Fibroblast of lung (primary cell): ENCODE results near the gene TCF4. TPM values are rescaled to one million over a fixed set of nuclear protein-coding genes. Genes with fewer than 3 reads are reported as not detected.

Experiments used
- DNase-seq, 2 donors: peaks; one replicate each; pipeline versions ENCODE4 v3.0.0 to v3.0.0-alpha.2; 2010; ENCODE audit warnings: low read depth in 2 of 2
- H2AFZ ChIP-seq: 2 replicates; pipeline ENCODE4 v1.5.1; 2012; ENCODE audit warnings: low read length, control low read depth, inconsistent platforms
- H3K27ac ChIP-seq: 2 replicates; pipeline ENCODE4 v1.5.1; 2011; ENCODE audit warnings: low read length, control low read depth; ENCODE audit not compliant: insufficient read depth
- H3K27me3 ChIP-seq: 2 replicates; pipeline ENCODE4 v1.5.1; 2011; ENCODE audit warnings: mild to moderate bottlenecking, low read length; ENCODE audit not compliant: control insufficient read depth, insufficient read depth
- H3K36me3 ChIP-seq: 2 replicates; pipeline ENCODE4 v1.5.1; 2011; ENCODE audit warnings: low read length; ENCODE audit not compliant: control insufficient read depth, insufficient read depth
- H3K4me1 ChIP-seq: 2 replicates; pipeline ENCODE4 v1.5.1; 2011; ENCODE audit warnings: low read length; ENCODE audit not compliant: control insufficient read depth, insufficient read depth; ENCODE audit errors: extremely low read depth
- H3K4me2 ChIP-seq: 2 replicates; pipeline ENCODE4 v1.5.1; 2011; ENCODE audit warnings: low read length, control low read depth; ENCODE audit not compliant: insufficient read depth; ENCODE audit errors: extremely low read depth
- H3K4me3 ChIP-seq, 4 experiments: fragments of 200-600 bp in 1 of 4; sonication (generic) in 1 of 4; replicated peaks in 1 of 4; 2 replicates each; pipeline ENCODE4 v1.5.1; 2011 to 2016; ENCODE audit warnings: low read length in 4 of 4, low read depth in 3 of 4, mild to moderate bottlenecking in 3 of 4, control low read depth in 2 of 4, inconsistent platforms in 1 of 4, mixed read lengths in 1 of 4; ENCODE audit not compliant: insufficient read depth in 1 of 4; ENCODE audit errors: control extremely low read depth in 1 of 4
- H3K79me2 ChIP-seq: 2 replicates; pipeline ENCODE4 v1.5.1; 2012; ENCODE audit warnings: mild to moderate bottlenecking, low read length, inconsistent platforms; ENCODE audit not compliant: control insufficient read depth, insufficient read depth
- H3K9ac ChIP-seq: 2 replicates; pipeline ENCODE4 v1.5.1; 2011; ENCODE audit warnings: mild to moderate bottlenecking, low read length, control low read depth; ENCODE audit not compliant: insufficient read depth
- H3K9me3 ChIP-seq: 2 replicates; pipeline ENCODE4 v1.5.1; 2012; ENCODE audit warnings: low read depth, low read length; ENCODE audit not compliant: control insufficient read depth, insufficient read depth
- H4K20me1 ChIP-seq: 2 replicates; pipeline ENCODE4 v1.5.1; 2011; ENCODE audit warnings: low read length; ENCODE audit not compliant: control insufficient read depth, insufficient read depth; ENCODE audit errors: extremely low read depth
- EZH2 ChIP-seq: IDR thresholded peaks from 2 replicates; pipeline ENCODE4 v1.5.1; 2012; ENCODE audit warnings: low read length, control low read depth, mild to moderate bottlenecking; ENCODE audit errors: missing control alignments
- polyA plus RNA-seq, 2 donors: library from polyadenylated mRNA; depleted of rRNA in 1 of 2; stranded (reverse) in 1 of 2; unstranded in 1 of 2; fragments of >200 nt; gene quantifications; 2 replicates each; pipeline ENCODE4 v1.2.1, GENCODE V29; 2011 to 2012; ENCODE audit warnings: missing spikeins in 1 of 2
- total RNA-seq: library from RNA; depleted of rRNA; stranded (reverse); fragments of >200 nt; gene quantifications from 2 replicates; pipeline ENCODE4 v1.2.1, GENCODE V29; 2014
- TF ChIP-seq, protein P1 (sequence below), 2 donors: IDR thresholded peaks in 1 of 2; conservative IDR thresholded peaks in 1 of 2; 1 replicate in 1 of 2; 2 replicates in 1 of 2; pipeline ENCODE4 v1.5.1; 2011 to 2012; ENCODE audit warnings: low read length in 2 of 2, control low read depth in 1 of 2, inconsistent platforms in 1 of 2, low read depth in 1 of 2, mild to moderate bottlenecking in 1 of 2

Gene TCF4
- total and polyA plus RNA-seq, 2 donors (not counting 1 experiment from before 2014, with no cell fraction given), result 48.9 to 57.6 TPM

DNA sequence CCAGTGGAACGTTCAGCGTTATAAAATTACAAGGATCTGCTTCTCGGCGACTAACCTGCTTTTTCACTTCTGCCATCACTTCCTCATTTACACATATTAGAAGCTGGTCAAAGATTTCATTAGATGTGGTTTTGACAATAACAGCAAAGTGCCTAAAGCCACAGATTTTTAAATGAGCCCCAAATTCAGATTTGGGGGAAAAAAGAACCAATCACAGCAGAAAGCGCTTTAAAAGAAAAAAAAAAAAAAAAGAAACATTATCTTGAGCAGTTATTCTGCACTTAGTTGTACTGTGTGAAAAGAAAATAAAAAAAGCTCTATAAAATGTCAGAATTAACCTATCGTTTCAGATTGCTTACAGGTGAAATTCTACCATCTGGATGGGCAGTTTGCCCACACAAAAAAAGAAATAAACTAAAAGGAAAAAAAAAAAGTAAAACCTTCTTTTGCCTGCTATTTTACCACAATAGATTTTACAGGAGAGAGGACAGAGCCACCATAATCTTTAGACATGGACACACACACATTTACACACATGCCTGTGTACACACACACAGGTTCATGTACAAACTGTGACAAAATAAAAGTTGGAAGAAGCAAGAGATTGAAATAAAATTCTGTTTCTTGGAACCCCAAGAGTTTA, 167.2 kb downstream of the TCF4 start:
- Histone ChIP-seq H3K4me3 (peak overlapping the region; percentile 25 to 66 (median 54)), H3K27me3 (no peaks in the 10 kb centered on the region), H3K9me3 (no peaks in the 10 kb centered on the region), H3K9ac (no peak overlapping the region), H3K27ac (peak overlapping the region; percentile 67), H2AFZ (no peak overlapping the region), H3K36me3 (no peaks in the 10 kb centered on the region), H3K4me1 (peaks cover 4% of the 10 kb centered on the region), H3K4me2 (peak overlapping the region; percentile 83), H4K20me1 (no peaks in the 10 kb centered on the region), H3K79me2 (peaks cover 19% of the 10 kb centered on the region)
- TF ChIP-seq EZH2, result no peak
- TF ChIP-seq, protein P1, sequence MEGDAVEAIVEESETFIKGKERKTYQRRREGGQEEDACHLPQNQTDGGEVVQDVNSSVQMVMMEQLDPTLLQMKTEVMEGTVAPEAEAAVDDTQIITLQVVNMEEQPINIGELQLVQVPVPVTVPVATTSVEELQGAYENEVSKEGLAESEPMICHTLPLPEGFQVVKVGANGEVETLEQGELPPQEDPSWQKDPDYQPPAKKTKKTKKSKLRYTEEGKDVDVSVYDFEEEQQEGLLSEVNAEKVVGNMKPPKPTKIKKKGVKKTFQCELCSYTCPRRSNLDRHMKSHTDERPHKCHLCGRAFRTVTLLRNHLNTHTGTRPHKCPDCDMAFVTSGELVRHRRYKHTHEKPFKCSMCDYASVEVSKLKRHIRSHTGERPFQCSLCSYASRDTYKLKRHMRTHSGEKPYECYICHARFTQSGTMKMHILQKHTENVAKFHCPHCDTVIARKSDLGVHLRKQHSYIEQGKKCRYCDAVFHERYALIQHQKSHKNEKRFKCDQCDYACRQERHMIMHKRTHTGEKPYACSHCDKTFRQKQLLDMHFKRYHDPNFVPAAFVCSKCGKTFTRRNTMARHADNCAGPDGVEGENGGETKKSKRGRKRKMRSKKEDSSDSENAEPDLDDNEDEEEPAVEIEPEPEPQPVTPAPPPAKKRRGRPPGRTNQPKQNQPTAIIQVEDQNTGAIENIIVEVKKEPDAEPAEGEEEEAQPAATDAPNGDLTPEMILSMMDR (conservative IDR thresholded peaks at IDR 0.05 in 1 of 2, IDR thresholded peaks at IDR 0.05 in 1 of 2; ENCODE audit: low read depth in 1 of 2, low read length in 2 of 2), result no peak
- peak in 1 of 2 donors; percentile 39 for DNase-seq

DNA sequence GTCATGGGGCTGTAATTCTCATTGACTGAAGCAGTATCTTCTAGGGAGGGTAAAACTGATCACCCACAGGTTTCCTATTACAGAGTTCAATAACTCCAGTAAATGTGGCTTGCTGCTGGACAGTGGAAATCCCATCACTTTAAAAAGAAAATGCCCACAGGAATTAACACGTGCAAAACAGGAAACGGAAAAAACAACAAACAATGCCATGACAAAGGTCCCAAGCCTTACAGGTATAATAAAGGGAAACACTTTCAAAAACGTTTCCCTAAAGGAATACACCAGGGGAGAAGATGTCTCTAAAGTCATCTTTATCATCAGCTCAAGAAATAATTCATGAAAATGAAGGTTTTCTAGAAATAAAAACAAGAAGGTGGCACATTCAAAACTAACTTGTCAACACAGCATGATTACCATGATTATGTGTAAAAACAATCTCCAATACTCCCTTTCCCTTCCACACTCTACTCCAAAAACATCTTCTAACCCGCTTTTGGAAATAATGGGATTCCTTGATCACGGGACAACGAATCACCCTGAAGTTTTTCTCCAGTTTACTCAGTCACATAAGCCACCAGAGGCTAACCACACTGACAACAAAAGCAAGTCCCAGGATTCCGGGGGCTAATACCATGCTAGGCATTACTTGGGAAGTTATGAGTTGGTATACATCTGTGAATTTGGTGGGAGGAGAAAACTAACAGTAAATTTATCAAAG, 167.9 kb downstream of the TCF4 start:
- DNase-seq, result peak; percentile 53 to 57
- Histone ChIP-seq H3K4me1 (peaks cover 4% of the 10 kb centered on the region), H3K4me3 (peak overlapping the region; percentile 25 to 66 (median 54)), H3K27ac (peak overlapping the region; percentile 56), H3K9me3 (no peaks in the 10 kb centered on the region), H3K27me3 (no peaks in the 10 kb centered on the region), H3K4me2 (peak overlapping the region; percentile 83), H3K79me2 (peaks cover 19% of the 10 kb centered on the region), H4K20me1 (no peaks in the 10 kb centered on the region), H3K9ac (no peak overlapping the region), H2AFZ (peak overlapping the region; percentile 62), H3K36me3 (no peaks in the 10 kb centered on the region)
- TF ChIP-seq, protein P1 (conservative IDR thresholded peaks at IDR 0.05 in 1 of 2, IDR thresholded peaks at IDR 0.05 in 1 of 2; ENCODE audit: low read depth in 1 of 2, low read length in 2 of 2), result no peak
- no peak for TF ChIP-seq EZH2

DNA sequence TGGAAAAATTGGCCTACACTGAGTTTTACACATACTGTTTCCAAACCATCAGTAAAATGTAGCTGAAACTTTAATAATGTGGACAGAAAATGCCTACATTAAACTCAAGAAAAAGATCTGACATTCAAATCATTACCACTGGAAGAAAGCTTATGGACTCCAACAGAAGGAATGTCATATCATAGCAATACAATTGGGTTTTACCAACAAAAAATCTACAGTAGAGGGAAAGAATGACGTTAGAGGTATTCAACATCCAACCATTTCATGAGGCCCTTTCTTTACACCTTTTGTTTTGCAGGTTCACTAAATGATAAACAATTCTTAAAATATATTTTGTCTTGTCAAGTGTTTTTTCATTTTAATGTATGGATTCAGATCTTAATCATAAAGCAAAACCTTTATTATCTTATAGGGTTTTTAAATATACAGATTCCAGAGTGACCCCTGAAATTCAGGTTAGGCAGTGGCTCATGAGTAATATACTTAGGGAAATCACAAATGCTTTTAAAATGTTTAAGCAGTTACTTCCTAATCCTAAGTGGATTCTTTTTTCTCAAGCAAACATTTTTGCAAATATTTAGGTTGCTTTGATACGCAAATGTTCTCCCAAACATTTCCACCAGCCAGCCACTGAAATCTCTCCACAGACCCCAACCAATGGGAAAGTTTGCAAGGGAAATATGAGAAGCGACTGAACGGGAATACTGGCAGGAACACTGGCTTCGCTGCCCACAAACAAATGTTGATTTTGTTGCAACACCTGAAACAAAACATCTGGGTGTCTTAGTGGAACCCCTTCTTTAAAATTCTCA, 168.7 kb downstream of the TCF4 start:
- H3K9me3 ChIP-seq, result no peaks in the 10 kb centered on the region
- H3K36me3 ChIP-seq, result no peaks in the 10 kb centered on the region
- peak overlapping the region; percentile 83 for H3K4me2 ChIP-seq
- peaks cover 20% of the 10 kb centered on the region for H3K79me2 ChIP-seq
- peak overlapping the region; percentile 25 to 66 (median 54) for H3K4me3 ChIP-seq
- TF ChIP-seq, protein P1 (conservative IDR thresholded peaks at IDR 0.05 in 1 of 2, IDR thresholded peaks at IDR 0.05 in 1 of 2; ENCODE audit: low read depth in 1 of 2, low read length in 2 of 2), result no peak
- TF ChIP-seq EZH2, result no peak
- H4K20me1 ChIP-seq, result no peaks in the 10 kb centered on the region
- peak overlapping the region; percentile 56 for H3K27ac ChIP-seq
- H3K27me3 ChIP-seq, result no peaks in the 10 kb centered on the region
- H3K9ac ChIP-seq, result no peak overlapping the region
- H2AFZ ChIP-seq, result no peak overlapping the region
- DNase-seq, result peak; percentile 53 to 78
- peaks cover 4% of the 10 kb centered on the region for H3K4me1 ChIP-seq
